GM18519 (cell line): Measurements from ENCODE around the gene KLHL25.

Source experiments
- ATAC-seq: cut with Tn5 transposase; IDR thresholded peaks from one replicate; pipeline ENCODE4 v1.9.1; 2021; ENCODE audit warnings: mild to moderate bottlenecking, moderate library complexity; ENCODE audit not compliant: unreplicated experiment, low FRiP score

KLHL25 gene

DNA sequence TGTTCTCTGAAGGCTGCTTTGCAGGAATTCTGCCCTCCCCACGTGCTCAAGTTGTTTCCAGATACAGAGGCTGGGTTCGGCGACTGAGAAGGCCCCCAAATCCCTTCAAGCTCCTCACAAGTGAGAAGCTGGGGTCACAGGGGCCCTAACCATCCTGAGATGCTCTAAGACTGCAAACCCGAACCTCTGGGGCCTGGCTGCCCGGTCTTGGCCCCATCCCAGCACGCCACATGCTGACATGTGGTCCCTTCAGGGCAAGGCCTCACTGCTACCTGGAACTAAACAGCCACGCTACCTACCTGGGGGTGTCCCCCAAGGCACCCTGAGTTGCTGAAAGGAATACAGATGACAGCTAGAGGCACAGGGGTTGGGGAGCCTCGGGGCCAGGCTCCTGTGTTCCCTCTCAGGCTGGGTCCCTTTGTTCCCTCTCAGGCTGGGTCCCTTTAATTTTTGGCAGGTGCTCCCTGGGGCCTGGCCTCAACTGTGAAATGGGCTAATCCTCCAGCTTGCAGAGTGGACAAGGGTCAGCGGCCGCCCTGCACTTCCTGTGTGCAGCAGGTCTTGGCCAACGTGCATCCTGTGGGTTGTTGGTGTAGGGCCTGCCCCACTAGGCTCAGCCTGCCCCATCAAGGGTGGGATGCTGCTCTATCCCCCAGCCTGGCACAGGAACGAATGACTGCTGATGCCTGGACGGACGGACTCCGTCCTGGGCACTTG lies 32.5 kb downstream of the KLHL25 start:
- no peak for ATAC-seq

- ATAC-seq = no peak
These were observed 33.1 kb downstream of the KLHL25 start for GRCh38 chr15:85761635-85762034.

DNA sequence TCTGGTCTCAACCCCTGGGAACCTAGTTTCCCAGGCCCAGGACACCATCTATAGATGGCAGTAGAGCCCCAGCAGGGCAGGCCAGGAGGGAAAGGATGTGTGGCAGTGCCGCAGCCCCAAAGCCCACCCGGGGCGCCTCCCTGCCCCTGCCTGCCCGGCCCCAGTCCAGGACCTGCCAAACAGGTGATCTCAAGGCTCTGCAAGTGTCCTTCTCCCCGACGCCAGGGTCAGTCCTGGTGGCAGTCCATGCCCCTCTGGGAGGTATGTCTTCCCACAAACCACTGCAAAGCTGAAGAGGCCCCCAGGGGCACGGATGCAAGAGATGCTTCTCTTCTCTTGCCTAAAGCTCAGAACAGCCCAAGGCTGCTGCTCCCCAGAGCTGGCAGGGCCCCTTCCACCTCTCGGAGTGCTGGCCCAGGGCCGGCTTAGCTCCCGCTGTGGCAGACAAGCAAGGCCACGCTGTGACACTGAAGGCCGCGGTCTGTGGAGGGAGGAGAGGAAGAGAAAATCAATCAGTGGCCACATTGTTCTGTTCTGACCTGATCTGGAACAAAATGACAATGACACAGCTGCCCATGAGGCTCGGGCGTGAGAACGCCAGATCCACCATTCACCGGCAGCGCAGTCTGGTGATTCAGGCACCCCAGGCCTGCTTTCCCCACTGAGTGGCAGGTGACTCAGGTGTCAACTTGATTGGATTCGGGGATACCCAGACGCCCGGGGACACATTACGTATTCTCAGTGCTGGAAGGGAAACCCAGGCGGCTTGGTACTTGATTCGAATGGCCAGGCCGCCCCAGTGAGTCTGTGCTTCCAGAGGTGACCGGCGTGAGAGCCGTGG lies 34.0 kb downstream of the KLHL25 start:
- ATAC-seq = no peak

DNA sequence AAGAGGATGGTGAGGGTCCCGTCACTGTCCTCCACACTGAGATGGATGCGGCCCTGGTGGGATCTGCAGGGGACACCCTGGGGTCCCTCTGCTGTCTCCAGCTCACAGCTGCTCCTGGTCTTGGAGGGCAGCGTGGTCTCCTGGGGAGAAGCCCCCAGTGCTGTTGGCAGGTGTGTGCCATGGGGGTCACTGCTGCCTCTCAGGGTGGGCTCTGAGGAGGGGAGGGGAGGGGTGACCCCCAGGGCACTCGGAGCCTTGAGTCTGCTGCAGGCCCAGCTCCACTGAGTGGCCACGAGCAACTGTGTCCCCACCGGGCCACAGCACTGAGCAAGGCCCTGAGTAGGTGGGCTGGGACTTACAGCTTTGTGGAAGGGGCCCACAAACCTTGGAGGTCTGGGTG lies 34.7 kb downstream of the KLHL25 start:
- no peak for ATAC-seq

DNA sequence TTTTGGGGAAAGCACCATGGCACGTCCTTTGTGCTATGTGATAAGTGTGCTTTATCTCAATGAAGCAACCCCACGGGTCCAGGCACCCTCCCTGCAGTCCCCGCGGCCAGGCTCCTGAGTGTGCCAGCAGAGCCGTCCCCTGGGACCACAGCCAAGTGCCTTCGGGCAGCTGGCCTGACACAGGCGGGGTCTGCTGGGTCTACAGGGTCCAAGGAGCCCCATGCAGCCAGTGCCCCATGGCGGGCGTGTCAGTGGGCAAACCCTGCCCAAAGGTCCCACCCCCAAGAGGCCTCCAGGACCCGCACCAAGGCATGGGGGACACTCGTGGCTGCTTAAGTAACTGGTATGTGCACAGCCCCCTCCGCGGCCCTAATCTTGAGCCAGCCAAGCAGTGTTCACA lies 35.3 kb downstream of the KLHL25 start:
- ATAC-seq = no peak

- ATAC-seq = no peak
These were observed 36.1 kb downstream of the KLHL25 start for GRCh38 chr15:85758655-85758978.

DNA sequence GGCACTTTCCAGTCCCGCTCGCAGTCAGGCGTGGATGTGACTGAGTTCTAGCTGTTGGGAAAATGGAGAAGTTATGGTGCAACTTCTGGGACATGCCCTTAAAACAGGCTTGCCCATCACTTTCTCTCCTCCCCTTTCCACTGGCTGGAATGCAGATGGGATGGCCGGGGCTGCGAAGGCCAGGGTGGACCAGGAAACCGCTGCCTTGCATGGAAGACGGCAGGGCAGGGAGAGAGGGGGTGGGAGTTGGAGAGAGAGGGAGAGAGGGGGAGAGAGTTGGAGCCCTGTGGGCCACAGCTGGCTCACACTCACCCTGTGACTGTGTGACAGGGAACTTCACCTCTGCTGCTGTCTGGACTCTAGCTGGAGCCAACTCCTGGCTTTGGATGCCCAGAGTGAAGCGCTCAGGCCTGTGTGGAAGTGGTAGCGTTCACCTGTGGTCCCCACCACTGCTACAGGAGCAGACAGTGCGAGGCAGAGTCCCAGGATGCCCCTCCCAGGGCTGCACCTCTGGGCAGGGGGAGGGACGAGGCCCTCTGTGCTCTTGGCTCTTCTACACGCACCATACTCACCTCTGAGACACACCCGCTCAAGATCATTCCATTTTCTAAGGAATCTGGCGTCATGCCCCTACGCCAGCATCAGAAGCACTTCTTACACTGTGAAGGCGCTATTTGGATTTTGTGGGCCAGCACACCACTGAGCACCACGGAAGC lies 36.6 kb downstream of the KLHL25 start:
- no peak for ATAC-seq

- ATAC-seq = no peak
These were observed 37.4 kb downstream of the KLHL25 start for GRCh38 chr15:85757073-85757938.

DNA sequence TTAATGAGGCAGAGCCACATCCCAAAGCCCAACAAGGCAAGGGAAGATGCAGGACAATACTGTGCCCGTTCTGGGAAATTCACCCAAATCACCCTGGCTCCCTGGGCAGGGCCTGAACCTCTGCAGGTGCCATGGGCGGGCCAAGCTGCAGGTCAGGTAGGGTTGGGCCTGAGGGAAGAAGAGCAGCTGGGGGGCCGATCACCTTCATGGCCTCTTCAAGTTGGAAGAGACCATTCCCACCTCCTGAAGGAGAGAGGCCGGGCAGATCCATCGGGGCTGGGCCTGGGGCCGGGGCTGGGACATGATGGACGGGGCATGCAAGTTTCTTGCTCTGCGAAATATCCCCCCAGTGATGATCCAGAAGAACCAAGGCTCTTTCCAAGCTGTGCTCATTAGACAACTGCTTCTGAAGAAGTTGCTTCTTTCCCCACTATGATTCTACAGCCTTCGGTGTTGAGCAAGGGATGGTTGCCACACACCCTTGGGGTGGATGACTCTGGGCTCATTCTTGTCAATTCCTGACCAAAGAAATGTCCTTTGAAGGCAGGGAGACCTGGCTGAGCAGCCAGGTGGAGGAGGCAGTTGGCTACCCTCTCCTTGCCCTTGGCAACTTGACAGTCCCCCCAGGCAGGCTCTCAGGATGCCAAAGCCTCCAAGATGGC lies 38.2 kb downstream of the KLHL25 start:
- no peak for ATAC-seq

DNA sequence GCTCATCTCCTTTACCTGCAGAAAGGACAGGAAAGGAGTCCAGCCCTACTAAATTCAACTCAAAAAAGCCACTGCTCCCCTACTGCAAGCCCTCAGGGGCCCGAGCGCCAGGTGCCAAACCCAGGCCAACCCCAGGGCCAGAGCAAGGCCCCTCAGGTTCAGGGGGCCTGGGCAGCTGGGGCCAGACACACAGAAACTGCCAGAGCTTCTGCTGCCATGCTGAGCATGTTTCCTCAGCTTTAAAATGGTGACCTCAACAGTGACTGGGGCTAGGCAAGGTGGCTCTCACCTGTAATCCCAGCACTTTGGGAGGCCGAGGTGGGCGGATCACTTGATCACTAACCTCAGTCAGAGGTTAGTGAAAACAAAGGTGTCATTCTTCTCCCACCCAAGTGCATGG lies 38.8 kb downstream of the KLHL25 start:
- ATAC-seq = no peak

- no peak for ATAC-seq
These were observed 39.3 kb downstream of the KLHL25 start for GRCh38 chr15:85755471-85755870.

DNA sequence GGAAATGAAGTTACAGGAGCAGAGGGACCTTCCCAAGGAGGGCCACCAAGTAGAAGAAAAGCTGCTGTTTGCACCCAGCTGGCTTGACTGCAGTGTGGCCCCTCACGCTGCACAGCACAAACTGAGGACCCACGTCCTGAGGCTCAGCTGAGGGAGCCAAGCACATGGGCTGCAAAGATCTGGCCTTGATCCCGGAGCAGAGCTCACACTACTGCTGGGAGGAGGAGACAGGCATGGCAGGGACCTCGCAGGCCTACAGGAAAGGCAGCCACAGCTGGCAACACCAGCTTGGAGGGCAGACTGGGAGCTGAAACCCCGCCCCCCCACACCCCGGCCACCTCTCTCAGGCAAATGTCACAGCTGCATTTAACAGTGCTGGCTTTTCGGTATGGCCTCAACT lies 39.7 kb downstream of the KLHL25 start:
- no peak for ATAC-seq

DNA sequence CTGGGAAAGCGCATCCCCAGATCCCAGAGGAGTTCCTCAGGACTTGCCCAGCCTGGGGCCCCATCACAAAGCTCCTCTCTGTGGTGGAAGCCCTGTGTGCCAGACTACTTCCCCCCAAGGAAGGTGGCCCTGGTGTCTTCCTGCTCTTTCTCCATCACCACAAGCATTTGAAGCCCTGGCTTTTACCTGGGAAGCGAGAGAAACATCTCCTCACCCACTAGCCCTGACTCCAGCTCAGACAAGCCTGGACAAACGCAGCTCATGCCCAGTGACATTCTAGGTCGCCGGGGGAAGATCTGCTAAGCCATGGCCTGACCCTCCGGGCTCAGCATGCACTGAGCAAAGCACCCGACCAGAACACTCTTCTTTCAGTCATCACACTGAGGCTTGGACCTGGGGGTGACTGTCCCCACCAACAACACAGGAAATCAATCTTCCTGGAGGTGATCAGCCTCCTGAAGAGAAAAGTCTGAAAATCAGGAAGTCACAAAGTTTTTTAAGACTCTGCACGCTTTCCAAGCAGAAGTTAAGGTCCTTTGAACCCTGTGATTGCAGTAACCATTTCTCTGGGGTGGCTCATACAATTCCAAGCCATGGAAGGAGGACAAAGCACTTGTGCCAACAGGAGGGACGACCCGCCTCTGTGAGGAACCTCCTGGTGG lies 40.8 kb downstream of the KLHL25 start:
- ATAC-seq = no peak

DNA sequence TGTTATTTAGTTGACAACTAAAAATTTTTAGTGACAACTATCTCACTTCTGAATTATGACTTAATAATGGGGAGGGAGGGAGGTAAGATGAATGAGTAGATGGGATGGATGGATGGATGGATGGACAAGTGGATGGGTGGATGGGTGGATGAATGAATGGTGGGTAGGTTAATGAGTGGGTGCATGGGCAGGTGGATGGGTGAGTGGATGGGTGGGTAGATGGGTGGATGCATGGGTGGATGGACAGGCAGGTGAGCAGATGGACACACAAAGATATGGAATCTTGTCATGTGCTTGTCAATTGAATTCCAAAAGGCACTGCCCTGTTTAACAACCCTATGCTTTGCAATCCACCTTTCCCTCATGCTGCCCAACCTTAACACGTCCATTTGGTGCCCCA lies 41.5 kb downstream of the KLHL25 start:
- no peak for ATAC-seq

GRCh38 chr15:85752491-85752961 lies 42.2 kb downstream of the KLHL25 start:
- no peak for ATAC-seq

DNA sequence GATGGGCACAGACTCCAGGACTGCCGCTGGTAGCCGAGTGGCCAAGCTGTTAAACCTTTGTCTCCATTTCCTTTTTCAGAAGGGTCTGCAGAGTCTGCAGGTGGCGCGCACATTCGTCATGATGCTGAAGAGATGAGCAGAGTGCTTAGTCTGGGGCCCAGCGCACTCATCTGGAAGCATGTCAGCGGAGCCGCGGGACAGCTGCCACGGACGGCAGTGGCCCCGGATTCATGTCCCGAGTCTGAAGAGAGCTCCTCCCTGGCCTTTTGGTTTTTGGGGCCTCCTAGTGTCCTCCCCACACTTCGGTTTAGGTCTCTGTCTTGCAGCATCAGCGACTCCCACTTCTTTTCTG lies 42.6 kb downstream of the KLHL25 start:
- ATAC-seq = no peak

DNA sequence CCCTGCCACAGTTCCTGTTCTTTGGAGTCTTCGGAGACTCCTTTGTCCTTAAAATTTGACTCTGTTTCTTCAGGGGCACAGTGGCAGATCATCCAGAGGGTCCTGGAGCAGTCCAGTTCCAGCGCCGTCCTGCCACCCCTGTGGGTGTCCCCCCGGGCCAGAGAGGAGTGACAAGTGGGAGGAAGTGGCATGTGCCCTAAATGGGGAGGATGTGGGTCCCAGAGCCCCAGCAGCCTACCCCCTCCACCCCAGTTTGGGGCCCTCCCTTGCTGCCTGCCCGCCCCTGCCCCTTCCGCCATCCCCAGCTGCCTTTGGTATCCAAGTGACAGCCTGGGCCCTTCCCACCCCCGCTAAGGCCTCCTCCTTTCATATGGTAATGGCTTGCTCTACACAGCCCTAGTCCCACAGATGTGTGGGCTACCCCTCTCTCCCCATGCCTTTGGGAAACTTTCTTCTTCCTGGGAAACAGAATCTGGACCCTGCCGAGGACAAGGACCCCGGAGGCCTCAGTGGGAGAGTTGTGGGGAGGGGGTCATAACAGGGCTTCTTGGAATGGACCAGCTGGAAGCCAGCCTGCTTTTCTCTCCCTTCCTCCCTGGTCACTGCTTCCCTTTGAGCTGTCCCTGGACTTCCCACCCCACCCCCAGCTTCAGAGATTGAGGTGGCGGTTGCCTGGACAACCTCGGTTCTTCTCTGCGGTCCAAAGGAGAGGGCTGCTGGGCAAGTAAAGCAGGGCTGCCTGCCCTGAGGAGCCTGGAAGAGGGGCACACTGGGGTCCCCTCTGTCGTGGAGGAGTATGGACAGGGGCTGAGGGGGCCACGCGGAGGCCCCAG lies 43.2 kb downstream of the KLHL25 start:
- ATAC-seq = no peak
